AG04449 (cell line): ENCODE results near the gene TOM1L2.
"Not testable (repeated sequence)": the region's sequence is repeated elsewhere in the genome, so short reads cannot be mapped to it uniquely, and the experiment has no call there.

ENCODE experiments used
- CTCF ChIA-PET: fragments of 350-600 bp; formaldehyde crosslinking; extraction: SDS; loops from one replicate; lab custom pipeline; 2021; ENCODE audit warnings: antibody characterized with exemption; lab: Yijun Ruan, JAX
- POLR2A ChIA-PET: fragments of 400-600, 350-600 bp; formaldehyde crosslinking; extraction: SDS; loops from one replicate; lab custom pipeline; 2020; ENCODE audit warnings: antibody characterized with exemption, inconsistent platforms; lab: Yijun Ruan, JAX
- DNase-seq: peaks from one replicate; pipeline ENCODE4 v3.0.0-alpha.2; 2010; ENCODE audit warnings: low read depth, low spot score
- H3K4me3 ChIP-seq: 2 replicates; pipeline ENCODE4 v1.5.1; 2011; ENCODE audit warnings: low read depth, mild to moderate bottlenecking, control low read depth, low read length
- TF ChIP-seq, protein P1 (sequence below): IDR thresholded peaks from one replicate; pipeline ENCODE4 v1.5.1; 2011; ENCODE audit warnings: mild to moderate bottlenecking, moderate library complexity, low read length, control low read depth, inconsistent platforms; ENCODE audit not compliant: insufficient read depth; ENCODE audit errors: missing control alignments

TOM1L2 gene

DNA sequence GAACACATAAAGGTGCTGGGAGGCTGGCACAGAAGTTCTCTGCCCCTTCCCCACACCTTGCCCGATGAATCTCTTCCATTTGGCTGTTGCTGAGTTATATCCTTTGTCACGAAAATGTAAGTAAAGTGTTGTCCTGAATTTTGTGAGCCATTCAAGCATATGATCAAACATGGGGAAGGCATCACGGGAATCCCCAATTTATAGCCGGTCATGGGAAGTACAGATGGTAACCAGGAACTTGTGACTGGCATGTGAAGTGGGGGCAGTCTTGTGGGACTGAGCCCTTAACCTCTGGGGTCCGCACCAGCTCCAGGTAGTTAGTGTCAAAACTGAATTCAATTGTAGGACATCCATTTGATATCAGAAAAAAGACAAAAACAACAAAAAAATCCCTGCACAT, 13.2 kb downstream of the TOM1L2 start:
- H3K4me3 ChIP-seq: no peak overlapping the region
- TF ChIP-seq, protein P1, sequence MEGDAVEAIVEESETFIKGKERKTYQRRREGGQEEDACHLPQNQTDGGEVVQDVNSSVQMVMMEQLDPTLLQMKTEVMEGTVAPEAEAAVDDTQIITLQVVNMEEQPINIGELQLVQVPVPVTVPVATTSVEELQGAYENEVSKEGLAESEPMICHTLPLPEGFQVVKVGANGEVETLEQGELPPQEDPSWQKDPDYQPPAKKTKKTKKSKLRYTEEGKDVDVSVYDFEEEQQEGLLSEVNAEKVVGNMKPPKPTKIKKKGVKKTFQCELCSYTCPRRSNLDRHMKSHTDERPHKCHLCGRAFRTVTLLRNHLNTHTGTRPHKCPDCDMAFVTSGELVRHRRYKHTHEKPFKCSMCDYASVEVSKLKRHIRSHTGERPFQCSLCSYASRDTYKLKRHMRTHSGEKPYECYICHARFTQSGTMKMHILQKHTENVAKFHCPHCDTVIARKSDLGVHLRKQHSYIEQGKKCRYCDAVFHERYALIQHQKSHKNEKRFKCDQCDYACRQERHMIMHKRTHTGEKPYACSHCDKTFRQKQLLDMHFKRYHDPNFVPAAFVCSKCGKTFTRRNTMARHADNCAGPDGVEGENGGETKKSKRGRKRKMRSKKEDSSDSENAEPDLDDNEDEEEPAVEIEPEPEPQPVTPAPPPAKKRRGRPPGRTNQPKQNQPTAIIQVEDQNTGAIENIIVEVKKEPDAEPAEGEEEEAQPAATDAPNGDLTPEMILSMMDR: no peak
- ChIA-PET POLR2A (interaction anchor here (1.1 to 1.5 kb wide), 2 partner anchors 13 kb away, joined by 4 to 7 read pairs; partner anchors contain the start of genes DRC3 and TOM1L2), CTCF (interaction anchor here (1.0 to 3.3 kb wide), 6 partner anchors 10 to 40 kb away, joined by 3 to 12 read pairs (median 4); partner anchors contain the start of genes DRC3 and TOM1L2)
- no peak for DNase-seq

DNA sequence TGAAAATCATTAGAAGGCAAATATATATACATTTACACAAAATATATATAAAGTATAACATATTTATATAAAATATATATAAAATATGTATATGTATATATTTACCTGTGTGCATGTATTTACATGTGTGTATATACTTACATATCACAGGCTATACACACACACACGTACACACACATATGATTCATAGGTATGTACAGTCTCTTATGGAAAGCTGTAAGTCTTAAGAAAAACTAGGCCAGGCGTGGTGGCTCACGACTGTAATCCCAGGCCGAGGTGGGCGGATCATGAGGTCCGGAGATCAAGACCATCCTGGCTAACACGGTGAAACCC, 14.7 kb downstream of the TOM1L2 start:
- H3K4me3 ChIP-seq: no peak overlapping the region
- no peak for DNase-seq
- TF ChIP-seq, protein P1: no peak
- ChIA-PET POLR2A (interaction anchor here (1.0 to 1.5 kb wide), 2 partner anchors 10 to 15 kb away, joined by 3 to 7 read pairs; partner anchors contain the start of genes DRC3 and TOM1L2), CTCF (interaction anchor here (0.9 to 3.3 kb wide), 5 partner anchors 10 to 97 kb away, joined by 3 to 12 read pairs (median 3); no protein-coding TSS in a partner anchor)

DNA sequence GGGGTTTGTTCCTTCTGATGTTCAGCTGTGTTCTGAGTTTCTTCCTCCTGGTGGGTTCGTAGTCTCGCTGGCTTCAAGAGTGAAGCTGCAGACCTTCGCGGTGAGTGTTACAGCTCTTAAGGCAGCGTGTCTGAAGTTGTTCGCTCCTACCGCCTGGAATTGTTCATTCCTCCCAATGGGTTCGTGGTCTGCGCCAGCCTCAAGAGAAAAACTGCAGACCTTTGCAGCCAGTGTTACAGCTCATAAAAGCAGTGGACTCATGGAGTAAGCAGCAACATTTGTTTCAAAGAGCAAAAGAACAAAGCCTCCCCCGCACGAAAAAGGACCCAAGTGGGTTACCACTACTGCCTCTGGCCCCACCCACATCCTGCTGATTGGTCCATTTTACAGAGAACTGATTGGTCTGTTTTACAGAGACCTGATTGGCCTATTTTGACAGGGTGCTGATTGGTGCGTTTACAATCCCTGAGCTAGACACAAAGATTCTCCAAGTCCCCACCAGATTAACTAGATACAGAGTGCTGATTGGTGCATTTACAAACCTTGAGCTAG, 16.3 kb downstream of the TOM1L2 start:
- ChIA-PET POLR2A (interaction anchor here (0.7 kb wide), 1 partner anchor 55 kb away, joined by 3 read pairs; no protein-coding TSS in a partner anchor), CTCF (interaction anchor here (1.7 to 1.9 kb wide), 2 partner anchors 11 to 37 kb away, joined by 6 to 8 read pairs; no protein-coding TSS in a partner anchor)
- not testable (repeated sequence) for DNase-seq, H3K4me3 ChIP-seq

DNA sequence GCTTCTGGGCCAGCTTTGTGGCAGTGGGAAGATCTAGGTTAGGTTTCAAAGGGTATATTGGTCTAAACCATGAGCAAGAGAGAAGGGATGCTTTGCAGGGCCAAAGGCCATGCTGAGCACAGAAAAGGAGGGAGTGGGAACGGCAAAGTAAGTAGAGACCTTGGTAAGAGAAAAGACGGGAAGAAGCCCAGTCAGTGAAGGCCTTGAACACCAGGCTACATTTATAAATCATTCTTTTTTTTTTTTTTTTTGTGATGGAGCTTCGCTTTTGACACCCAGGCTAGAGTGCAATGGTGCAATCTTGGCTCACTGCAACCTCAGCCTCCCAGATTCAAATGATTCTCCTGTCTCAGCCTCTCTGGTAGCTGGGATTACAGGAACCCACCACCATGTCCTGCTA, 18.1 kb downstream of the TOM1L2 start:
- ChIA-PET POLR2A (no interaction called here), CTCF (interaction anchor here (0.8 to 1.6 kb wide), 2 partner anchors 9 to 81 kb away, joined by 3 to 6 read pairs; no protein-coding TSS in a partner anchor)
- no peak for DNase-seq
- TF ChIP-seq, protein P1: no peak
- H3K4me3 ChIP-seq: no peak overlapping the region

DNA sequence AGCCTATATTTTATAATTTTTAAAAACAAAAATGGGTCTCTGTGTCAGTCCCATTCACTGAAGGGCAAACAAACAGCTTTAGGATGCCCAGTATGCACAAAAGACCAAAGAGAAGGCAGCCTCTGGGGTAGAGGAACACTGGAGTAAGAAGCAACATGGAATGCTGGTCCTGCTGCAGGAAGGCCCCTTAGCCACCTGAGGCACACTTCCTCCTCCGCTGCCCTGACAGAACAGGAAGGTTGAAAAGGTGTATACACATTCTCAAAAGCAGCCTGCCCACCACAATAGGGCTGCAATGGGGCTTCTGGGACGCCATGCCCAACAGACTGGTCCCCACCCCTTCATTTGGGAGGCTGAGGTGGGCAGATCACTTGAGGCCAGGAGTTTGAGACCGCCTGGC, 19.5 kb downstream of the TOM1L2 start:
- no peak for DNase-seq
- TF ChIP-seq, protein P1: no peak
- ChIA-PET CTCF (interaction anchor here (0.6 to 1.1 kb wide), 2 partner anchors 62 to 245 kb away, joined by 3 to 5 read pairs; no protein-coding TSS in a partner anchor), POLR2A (interaction anchor here (0.6 to 1.3 kb wide), 2 partner anchors 20 to 1701 kb away, joined by 5 read pairs; partner anchors contain the start of genes DRC3 and TOM1L2)
- H3K4me3 ChIP-seq: no peak overlapping the region

DNA sequence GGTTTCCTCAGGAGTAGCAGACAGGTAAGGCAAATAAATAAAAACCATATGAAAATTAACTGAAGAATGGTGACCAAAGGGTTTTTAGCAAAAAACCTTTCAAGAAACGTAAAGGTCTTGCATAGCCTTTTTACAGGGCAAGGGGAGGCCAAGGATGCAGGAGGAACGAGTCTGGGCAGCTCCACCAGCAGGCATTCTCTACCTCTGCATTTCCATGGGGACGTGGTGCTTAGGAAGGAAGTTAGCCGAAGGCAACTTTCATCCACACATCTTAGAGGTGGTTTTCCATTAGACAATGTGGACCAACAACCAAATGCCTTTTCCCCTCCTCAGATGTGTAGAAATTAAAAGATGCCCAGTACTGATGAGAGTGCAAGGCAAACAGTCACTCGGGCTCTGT, 20.7 kb downstream of the TOM1L2 start:
- ChIA-PET CTCF (interaction anchor here (0.6 to 1.1 kb wide), 2 partner anchors 8 to 60 kb away, joined by 3 to 5 read pairs; no protein-coding TSS in a partner anchor), POLR2A (interaction anchor here (1.3 kb wide), 1 partner anchor 21 kb away, joined by 5 read pairs; the partner anchor contains the start of genes DRC3 and TOM1L2)
- no peak overlapping the region for H3K4me3 ChIP-seq
- no peak for DNase-seq
- TF ChIP-seq, protein P1: no peak
